GM23248 (cell line): Measurements from ENCODE around the gene WDR46. TPM values are rescaled to one million over a fixed set of nuclear protein-coding genes. Genes with fewer than 3 reads are reported as not detected.

ENCODE experiments used
- DNase-seq: peaks from one replicate; pipeline ENCODE4 v3.0.0-alpha.2; 2015
- H2AFZ ChIP-seq: fragments of 200-600 bp; sonication (generic); 2 replicates; pipeline ENCODE4 v1.6.1; 2016; ENCODE audit warnings: antibody characterized with exemption
- H3F3A ChIP-seq: fragments of 200-600 bp; sonication (generic); 2 replicates; pipeline ENCODE4 v1.6.1; 2016; ENCODE audit warnings: mild to moderate bottlenecking, antibody characterized with exemption, mixed run types; ENCODE audit not compliant: insufficient read depth
- H3K27ac ChIP-seq: fragments of 200-600 bp; sonication (generic); 2 replicates; pipeline ENCODE4 v1.5.1; 2016; ENCODE audit warnings: mild to moderate bottlenecking
- H3K27me3 ChIP-seq: fragments of 200-600 bp; sonication (generic); replicated peaks from 2 replicates; pipeline ENCODE4 v1.6.1; 2016; ENCODE audit warnings: mild to moderate bottlenecking; ENCODE audit not compliant: insufficient read depth
- H3K36me3 ChIP-seq: fragments of 200-600 bp; sonication (generic); 2 replicates; pipeline ENCODE4 v1.6.1; 2016; ENCODE audit warnings: low read depth, mild to moderate bottlenecking
- H3K4me1 ChIP-seq: fragments of 200-600 bp; sonication (generic); 2 replicates; pipeline ENCODE4 v1.6.1; 2016; ENCODE audit warnings: mild to moderate bottlenecking; ENCODE audit not compliant: insufficient read depth
- H3K4me2 ChIP-seq: fragments of 200-600 bp; sonication (generic); one replicate; pipeline ENCODE4 v1.6.1; 2016; ENCODE audit warnings: mild to moderate bottlenecking; ENCODE audit not compliant: unreplicated experiment
- H3K4me3 ChIP-seq: fragments of 200-600 bp; sonication (generic); 2 replicates; pipeline ENCODE4 v1.5.1; 2016; ENCODE audit warnings: mild to moderate bottlenecking
- H3K79me2 ChIP-seq: fragments of 200-600 bp; sonication (generic); 2 replicates; pipeline ENCODE4 v1.6.1; 2016; ENCODE audit warnings: mild to moderate bottlenecking; ENCODE audit not compliant: insufficient read depth
- H3K9ac ChIP-seq: fragments of 200-600 bp; sonication (generic); 2 replicates; pipeline ENCODE4 v1.6.1; 2016; ENCODE audit warnings: mild to moderate bottlenecking
- H3K9me2 ChIP-seq: fragments of 200-600 bp; sonication (generic); 2 replicates; pipeline ENCODE4 v1.6.1; 2016; ENCODE audit warnings: mixed run types, mild to moderate bottlenecking, moderate library complexity; ENCODE audit not compliant: insufficient read depth
- H3K9me3 ChIP-seq: fragments of 200-600 bp; sonication (generic); one replicate; pipeline ENCODE4 v1.6.1; 2017; ENCODE audit warnings: low read depth
- H4K20me1 ChIP-seq: fragments of 200-600 bp; sonication (generic); 2 replicates; pipeline ENCODE4 v1.6.0; 2016; ENCODE audit not compliant: insufficient read depth
- EZH2 ChIP-seq: fragments of 200-600 bp; sonication (generic); IDR thresholded peaks from 2 replicates; pipeline ENCODE4 v1.6.1; 2018; ENCODE audit warnings: antibody characterized with exemption, mild to moderate bottlenecking; ENCODE audit not compliant: insufficient read depth, poor library complexity, severe bottlenecking
- EZH2phosphoT487 ChIP-seq: fragments of 200-600 bp; sonication (generic); IDR thresholded peaks from 2 replicates; pipeline ENCODE4 v1.6.1; 2018; ENCODE audit warnings: antibody characterized with exemption, moderate library complexity, mild to moderate bottlenecking, low read depth; ENCODE audit not compliant: insufficient read depth
- WGBS, 2 experiments: methylation state at CpG; one replicate each; pipeline ENCODE4 v1.1.6; 2015 to 2017; ENCODE audit warnings: low lambda C conversion rate in 2 of 2, low coverage in 1 of 2; ENCODE audit errors: missing lambda C conversion rate in 2 of 2; 5-methylcytosine and 5-hydroxymethylcytosine counted together
- in situ Hi-C: fragments of 300-500 bp; cut with MboI; formaldehyde crosslinking; loops from 2 replicates; pipeline ENCODE4 v1.15.0; 2020
- polyA plus RNA-seq: library from polyadenylated mRNA; unstranded; fragments of >200 nt; fragmentation: Nextera tagmentation; extraction: Ambion mirVana; gene quantifications from 2 replicates; pipeline ENCODE4 v1.2.1, GENCODE V29; 2016
- total RNA-seq: library from RNA; depleted of rRNA; stranded (reverse); fragments of >200 nt; shearing (Covaris generic); gene quantifications from 2 replicates; pipeline ENCODE4 v1.2.3, GENCODE V29; 2014

WDR46 gene
- total and polyA plus RNA-seq, 2 experiments from 2014 or later: 64.4 to 79.4 TPM

GRCh38 chr6:33247977-33248642, 40.9 kb downstream of the WDR46 start:
- in situ Hi-C loops: loop anchor here (10.0 kb wide), 1 partner anchor 233 kb away; no protein-coding TSS in a partner anchor
- H2AFZ ChIP-seq: peak overlapping the region; percentile 81
- H3K27me3 ChIP-seq: no peaks in the 10 kb centered on the region
- H3K4me2 ChIP-seq: peak overlapping the region; percentile 98
- H3K79me2 ChIP-seq: peaks cover 14% of the 10 kb centered on the region
- H4K20me1 ChIP-seq: no peaks in the 10 kb centered on the region
- H3K9me2 ChIP-seq: no peaks in the 10 kb centered on the region
- H3K4me1 ChIP-seq: peaks cover 41% of the 10 kb centered on the region
- peak overlapping the region; percentile 95 for H3K9ac ChIP-seq
- H3F3A ChIP-seq: peaks cover 35% of the 10 kb centered on the region
- WGBS, 2 experiments: 3 to 5% methylated on average over 14 to 28 of the region's 28 CpGs
- no peak for TF ChIP-seq EZH2
- no peak for TF ChIP-seq EZH2phosphoT487
- DNase-seq: peak; percentile 89
- H3K36me3 ChIP-seq: no peaks in the 10 kb centered on the region
- peak overlapping the region; percentile 98 for H3K27ac ChIP-seq
- no peaks in the 10 kb centered on the region for H3K9me3 ChIP-seq
- H3K4me3 ChIP-seq: peak overlapping the region; percentile 75

- no peaks in the 10 kb centered on the region for H3K36me3 ChIP-seq
- DNase-seq: no peak
- no peak overlapping the region for H3K4me3 ChIP-seq
- H3K9me2 ChIP-seq: no peaks in the 10 kb centered on the region
- no peaks in the 10 kb centered on the region for H3K9me3 ChIP-seq
- no peaks in the 10 kb centered on the region for H3F3A ChIP-seq
- no peaks in the 10 kb centered on the region; the same call in 1 of the 2 replicates for H3K27me3 ChIP-seq
- H3K9ac ChIP-seq: no peak overlapping the region
- H3K4me2 ChIP-seq: no peak overlapping the region
- in situ Hi-C loops: loop anchor here (10.0 kb wide), 1 partner anchor 229 kb away; no protein-coding TSS in a partner anchor
- H3K4me1 ChIP-seq: 0 out of 2 replicates have a peak, but pooled peaks cover 3% of the 10 kb centered on the region
- TF ChIP-seq EZH2phosphoT487 (no peak), EZH2 (no peak)
- no peak overlapping the region for H2AFZ ChIP-seq
- no peaks in the 10 kb centered on the region for H3K79me2 ChIP-seq
- no peaks in the 10 kb centered on the region for H4K20me1 ChIP-seq
- no peak overlapping the region for H3K27ac ChIP-seq
- 4 to 7% methylated on average over 1 of the region's 1 CpG for WGBS, 2 experiments
These were observed 45.6 kb downstream of the WDR46 start for GRCh38 chr6:33243476-33243875.

DNA sequence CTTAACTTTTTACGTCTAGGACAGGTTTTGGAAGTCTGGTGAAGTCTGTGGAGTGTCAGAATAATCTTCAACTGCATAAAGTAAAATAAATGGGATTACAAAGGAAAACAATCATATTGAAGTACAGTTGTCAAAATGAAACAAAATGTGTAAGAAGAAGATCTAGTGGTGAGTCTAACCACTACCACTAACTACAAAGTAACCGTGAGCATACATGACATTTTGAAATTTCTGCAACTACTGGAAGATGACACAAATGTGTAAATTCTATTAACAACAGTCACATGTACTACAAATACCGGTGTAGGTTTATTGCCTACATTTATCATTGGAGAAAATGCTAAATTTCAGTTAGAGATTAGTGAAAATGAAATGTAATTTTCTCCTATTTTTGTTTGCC, 47.1 kb downstream of the WDR46 start:
- peaks cover 7% of the 10 kb centered on the region; the same call in 1 of the 2 replicates for H3K27me3 ChIP-seq
- no peak overlapping the region for H2AFZ ChIP-seq
- no peaks in the 10 kb centered on the region for H4K20me1 ChIP-seq
- no peaks in the 10 kb centered on the region for H3K4me1 ChIP-seq
- no peak overlapping the region for H3K27ac ChIP-seq
- no peak overlapping the region for H3K9ac ChIP-seq
- DNase-seq: no peak
- no peaks in the 10 kb centered on the region for H3K36me3 ChIP-seq
- no peak overlapping the region for H3K4me3 ChIP-seq
- TF ChIP-seq EZH2phosphoT487 (no peak), EZH2 (no peak)
- H3K9me2 ChIP-seq: no peaks in the 10 kb centered on the region
- in situ Hi-C loops: loop anchor here (10.0 kb wide), 1 partner anchor 227 kb away; no protein-coding TSS in a partner anchor
- 52 to 54% methylated on average over 3 of the region's 3 CpGs for WGBS, 2 experiments
- H3F3A ChIP-seq: no peaks in the 10 kb centered on the region
- no peaks in the 10 kb centered on the region for H3K79me2 ChIP-seq
- H3K4me2 ChIP-seq: no peak overlapping the region
- H3K9me3 ChIP-seq: no peaks in the 10 kb centered on the region

- H3K27me3 ChIP-seq: peaks cover 27% of the 10 kb centered on the region
- H3K36me3 ChIP-seq: no peaks in the 10 kb centered on the region
- TF ChIP-seq EZH2 (no peak), EZH2phosphoT487 (no peak)
- H3K4me2 ChIP-seq: no peak overlapping the region
- no peak overlapping the region for H2AFZ ChIP-seq
- DNase-seq: no peak
- H3F3A ChIP-seq: no peaks in the 10 kb centered on the region
- in situ Hi-C loops: no loop called here
- no peaks in the 10 kb centered on the region for H3K4me1 ChIP-seq
- WGBS, 2 experiments: 21 to 26% methylated on average over 2 of the region's 2 CpGs
- no peak overlapping the region for H3K9ac ChIP-seq
- H3K27ac ChIP-seq: no peak overlapping the region
- no peaks in the 10 kb centered on the region for H3K9me2 ChIP-seq
- no peaks in the 10 kb centered on the region for H3K79me2 ChIP-seq
- H4K20me1 ChIP-seq: no peaks in the 10 kb centered on the region
- no peaks in the 10 kb centered on the region for H3K9me3 ChIP-seq
- no peak overlapping the region for H3K4me3 ChIP-seq
These were observed 51.3 kb downstream of the WDR46 start for GRCh38 chr6:33237741-33238140.

DNA sequence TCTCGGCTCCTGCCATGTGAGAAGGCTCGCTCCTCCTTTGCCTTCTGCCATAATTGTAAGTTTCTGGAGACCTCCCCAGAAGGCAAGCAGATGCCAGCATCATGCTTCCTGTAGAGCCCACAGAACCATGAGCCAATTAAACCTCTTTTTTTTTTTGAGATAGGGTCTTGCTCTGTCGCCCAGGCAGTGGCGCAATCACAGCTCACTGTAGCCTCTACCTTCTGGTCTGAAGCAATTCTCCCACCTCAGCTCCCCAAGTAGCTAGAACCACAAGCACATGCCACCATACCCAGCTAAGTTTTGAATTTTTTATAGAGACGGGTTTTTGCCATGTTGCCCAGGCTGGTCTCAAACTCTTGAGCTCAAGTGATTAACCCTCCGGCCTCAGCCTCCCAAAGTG, 52.2 kb downstream of the WDR46 start:
- Histone ChIP-seq H3K9me2 (no peaks in the 10 kb centered on the region), H3K79me2 (no peaks in the 10 kb centered on the region), H2AFZ (no peak overlapping the region), H3K9me3 (no peaks in the 10 kb centered on the region), H3F3A (no peaks in the 10 kb centered on the region), H3K9ac (no peak overlapping the region), H3K4me3 (no peak overlapping the region), H3K27me3 (peaks cover 27% of the 10 kb centered on the region), H3K4me2 (no peak overlapping the region), H3K36me3 (no peaks in the 10 kb centered on the region), H3K4me1 (no peaks in the 10 kb centered on the region), H3K27ac (no peak overlapping the region), H4K20me1 (no peaks in the 10 kb centered on the region)
- 59 to 66% methylated on average over 6 of the region's 6 CpGs for WGBS, 2 experiments
- no peak for DNase-seq
- no peak for TF ChIP-seq EZH2phosphoT487
- TF ChIP-seq EZH2: no peak
- in situ Hi-C loops: no loop called here
